ENCODE measurements around the gene PAX4.

Gene PAX4

DNA sequence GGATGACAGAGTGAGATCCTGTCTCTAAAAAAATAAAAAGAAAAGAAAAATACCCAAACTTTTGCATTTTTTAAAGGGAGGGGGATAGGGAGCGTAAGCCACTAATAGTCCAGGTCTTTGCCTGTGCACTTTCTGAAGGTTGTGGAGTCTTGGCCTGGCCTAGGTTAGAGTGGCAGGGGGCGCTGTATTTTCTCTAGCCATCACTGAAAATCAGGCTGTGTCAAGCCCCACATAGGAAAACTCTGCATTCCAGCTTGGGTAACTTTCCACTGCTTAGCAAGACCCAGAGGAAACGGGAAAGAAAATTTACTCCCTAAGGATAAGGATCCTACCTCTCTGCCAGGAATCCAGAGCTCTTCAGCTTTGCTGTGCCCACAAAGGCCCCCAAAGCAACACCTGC is 10.5 kb upstream of the PAX4 start:
- DNase-seq: no peak

DNA sequence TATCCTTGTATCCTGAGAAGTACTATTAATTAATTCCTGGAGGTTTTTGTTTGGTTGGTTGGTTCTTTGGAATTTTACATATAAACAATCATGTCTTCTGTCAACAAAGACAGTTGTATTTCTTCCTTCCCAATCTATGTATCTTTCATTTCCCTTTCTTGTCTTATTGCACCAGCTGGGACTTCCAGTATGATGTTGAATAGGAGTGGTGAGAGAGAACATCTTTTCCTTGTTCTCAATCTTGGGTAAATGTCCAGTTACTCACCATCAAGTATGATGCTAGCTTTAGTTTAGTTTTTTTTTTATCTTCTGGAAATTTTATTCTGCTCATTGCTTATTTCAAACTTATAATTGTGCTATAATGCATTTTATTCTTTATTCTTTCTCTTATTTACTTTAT is 7.4 kb upstream of the PAX4 start:
- DNase-seq: no peak

DNA sequence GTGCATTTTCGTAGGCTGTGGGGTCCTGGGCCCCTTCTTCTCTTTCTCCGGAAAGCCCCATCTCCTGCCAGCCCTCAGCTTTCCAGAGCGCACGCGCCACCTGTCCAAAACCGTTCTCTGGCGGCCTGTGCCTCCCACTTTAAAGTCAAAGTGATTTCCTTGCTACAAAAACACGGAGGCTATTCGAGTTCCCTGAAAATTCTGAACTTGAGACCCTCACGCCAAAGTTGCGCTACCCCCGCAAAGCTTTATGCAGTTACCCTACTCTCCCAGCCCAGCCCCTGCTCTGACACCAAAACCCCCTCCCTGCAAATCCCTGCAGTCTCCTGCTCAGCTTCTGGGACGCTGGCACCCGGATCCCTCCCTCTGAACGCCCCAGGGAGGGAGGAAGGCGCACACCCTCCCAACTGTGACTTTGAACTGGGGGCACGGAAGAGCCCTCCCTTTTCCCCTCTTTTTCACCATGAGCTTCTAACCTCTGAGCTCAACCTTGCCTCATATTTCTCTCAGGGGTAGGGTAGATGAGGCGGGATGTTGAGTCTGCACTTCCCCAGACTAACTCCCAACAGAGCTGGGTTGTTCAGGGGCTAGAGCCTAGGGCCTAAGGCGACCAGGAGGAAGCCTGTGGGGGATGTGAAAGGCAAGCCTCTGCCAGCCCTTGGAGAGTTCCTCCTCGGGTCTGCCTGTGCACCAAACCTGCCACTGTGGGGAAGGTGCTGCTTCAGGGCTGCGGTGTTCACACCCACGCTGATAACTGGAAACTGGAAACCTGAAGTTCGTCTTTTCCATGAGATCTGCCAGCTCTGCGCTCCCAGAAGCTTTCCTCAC is 2.7 kb upstream of the PAX4 start:
- DNase-seq: no peak

DNA sequence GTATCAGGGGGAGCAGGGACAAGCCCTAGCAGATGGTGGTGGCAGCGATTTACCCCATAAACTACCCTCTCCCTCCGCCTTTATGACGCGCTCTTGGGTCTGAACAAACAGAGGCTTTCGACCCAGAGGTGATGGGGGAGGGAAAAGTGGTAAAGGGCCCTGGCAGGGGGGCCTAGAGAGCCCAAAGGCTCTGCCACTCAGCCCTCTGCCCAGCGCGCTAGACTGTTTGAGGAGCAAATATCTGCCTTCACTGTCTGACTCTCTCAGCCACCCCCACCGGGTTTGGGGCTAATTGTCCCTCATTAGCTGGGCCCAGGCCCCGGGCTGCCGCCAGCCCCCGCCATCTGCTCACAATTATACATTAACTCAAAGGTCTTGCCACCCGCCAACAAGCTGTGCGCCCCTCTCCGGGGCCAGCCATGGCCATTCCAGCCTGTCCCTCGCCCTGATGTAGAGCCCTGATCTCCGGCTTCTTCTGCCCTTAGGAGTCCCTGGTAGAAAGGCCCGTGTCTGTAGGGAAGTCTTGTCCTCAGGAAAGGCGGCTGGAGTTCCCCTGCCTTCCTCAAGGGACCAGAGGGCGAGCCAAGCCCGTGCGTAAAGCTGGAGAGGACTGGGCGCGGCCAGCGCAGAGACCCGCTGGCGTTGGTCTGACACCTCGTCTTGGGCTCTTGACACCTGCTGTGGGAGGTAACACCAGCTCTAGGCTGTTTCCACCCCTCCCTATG is 1.9 kb upstream of the PAX4 start:
- no peak for DNase-seq

DNA sequence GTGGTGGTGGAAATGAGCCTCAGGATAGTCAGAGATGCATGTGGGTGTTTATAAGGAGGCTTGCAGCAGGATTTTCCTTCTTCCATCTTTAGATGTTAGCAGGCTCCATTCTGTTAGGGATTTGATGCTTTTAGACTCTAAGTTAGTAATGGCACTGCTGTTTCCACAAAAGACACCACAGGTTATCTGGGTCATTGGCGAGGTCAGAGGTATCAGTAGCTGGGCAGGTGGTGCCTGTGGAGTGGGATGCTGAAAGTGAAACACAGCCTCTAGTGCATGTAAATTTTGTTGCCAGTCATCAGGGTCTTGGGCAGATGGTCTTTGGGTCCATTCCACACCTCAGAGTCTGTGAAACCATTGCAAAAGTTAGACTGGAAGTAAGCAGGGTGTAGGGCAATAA is 833 bp upstream of the PAX4 start:
- no peak for DNase-seq

DNA sequence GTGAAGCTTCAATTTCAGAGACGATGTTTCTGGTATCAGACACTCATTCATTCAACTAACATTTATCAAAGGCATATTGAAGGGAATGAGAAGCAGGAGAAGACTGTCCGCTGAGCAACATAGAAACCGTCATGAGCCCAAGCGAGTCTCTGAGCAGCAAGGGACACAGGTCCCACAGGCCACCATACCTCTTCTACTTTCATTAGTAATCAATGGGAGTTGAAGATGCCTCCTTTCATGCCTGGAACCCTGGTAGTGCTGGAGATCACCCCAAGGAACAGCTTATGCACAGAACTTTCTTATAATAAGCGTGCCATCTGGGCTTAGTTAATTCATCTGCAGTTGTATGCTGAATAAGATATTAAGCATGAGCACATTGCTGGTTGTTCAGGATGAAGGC is 1.2 kb downstream of the PAX4 start:
- no peak for DNase-seq

DNA sequence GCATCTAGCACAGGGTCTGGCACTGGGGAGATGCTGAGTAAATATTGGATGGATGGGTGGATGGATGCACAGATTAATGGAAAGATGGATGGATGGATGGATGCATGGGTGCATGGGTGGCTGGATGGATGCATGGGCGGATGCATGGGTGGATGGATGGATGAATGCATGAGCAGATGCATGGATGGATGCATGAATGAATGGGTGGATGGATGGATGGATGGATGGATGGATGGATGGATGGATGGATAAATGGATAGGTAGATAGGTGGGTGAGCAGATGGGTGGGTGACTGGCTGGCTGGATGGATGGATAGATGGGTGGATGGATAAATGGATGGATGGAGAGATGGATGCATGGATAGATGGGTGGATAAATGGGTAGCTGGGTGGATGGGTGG is 5.7 kb downstream of the PAX4 start:
- no peak for DNase-seq

DNA sequence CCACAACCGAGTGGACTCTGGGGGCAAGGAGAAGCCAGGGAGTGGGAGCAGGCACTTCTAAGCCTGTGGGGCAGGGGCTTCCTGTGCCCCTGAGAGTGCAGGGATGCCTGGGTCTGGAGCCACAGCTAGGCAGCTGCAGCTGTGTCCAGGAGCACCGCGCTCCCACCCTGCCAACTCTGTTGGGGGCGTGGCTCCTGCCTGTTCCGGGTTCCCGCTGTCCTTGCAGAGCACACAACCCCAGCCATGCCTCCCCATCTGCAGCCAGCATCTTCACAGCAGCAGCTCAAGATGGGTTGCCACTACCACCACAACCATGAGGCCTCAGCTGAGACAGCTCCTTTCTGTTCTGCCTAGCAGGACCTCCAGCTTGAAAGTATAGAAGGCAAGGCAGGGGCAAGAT is 8.6 kb downstream of the PAX4 start:
- no peak for DNase-seq

DNA sequence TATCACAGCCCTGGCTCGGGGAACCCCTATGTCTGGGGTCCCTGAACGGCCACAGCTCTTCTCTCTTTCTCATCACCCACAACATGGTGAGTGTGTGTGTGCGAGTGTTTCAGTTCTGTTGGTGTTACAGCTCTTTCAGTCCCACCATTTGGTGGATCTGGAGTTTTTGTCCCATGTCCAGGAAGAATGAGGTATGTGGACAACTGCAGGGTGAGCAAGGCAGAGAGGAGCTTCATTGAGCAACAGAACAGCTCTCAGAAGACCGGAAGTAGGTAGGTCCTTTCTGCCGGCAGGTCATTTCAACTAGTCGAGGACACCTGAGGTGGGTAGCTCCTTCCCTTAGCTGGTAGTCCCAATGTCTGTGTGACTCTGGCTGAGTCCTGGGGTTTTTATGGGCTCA is 9.5 kb downstream of the PAX4 start:
- DNase-seq: no peak

DNA sequence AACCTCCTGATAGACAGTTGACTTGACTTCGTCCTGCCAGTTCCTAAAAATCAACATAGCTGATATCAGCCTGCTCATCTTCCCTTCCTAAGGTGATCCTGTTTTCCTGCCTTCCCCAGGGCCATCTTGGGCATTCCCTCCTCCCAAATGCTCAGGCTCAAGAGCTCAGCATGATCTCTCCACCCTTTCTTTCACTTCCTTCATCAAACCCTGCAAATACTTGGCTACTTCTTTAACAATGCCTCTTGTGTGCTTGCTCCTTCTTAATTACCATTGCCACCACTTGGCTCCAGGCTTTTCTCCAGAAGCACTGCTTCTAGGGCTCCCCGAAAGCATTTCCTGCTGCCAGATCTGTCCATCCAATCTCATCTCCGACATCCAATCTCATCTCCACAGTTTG is 17.1 kb downstream of the PAX4 start:
- no peak for DNase-seq

DNA sequence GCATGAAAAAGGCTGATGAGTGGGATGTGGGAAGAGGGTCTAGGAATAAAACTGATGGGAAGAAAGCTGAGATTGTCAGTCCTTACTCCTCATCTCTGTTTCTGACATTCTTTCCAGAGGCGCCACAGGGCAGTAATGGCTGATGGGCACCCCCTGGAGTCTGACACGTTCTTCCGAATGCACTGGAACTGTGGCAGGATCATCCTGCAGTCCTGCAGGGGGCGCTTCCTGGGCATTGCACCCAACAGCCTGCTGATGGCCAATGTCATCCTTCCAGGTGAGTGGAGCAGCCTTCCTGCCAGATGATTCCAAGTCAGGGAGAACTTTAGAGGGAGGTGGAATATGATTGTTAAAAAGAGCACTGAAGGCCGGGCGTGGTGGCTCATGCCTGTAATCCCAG is 19.6 kb downstream of the PAX4 start:
- no peak for DNase-seq

DNA sequence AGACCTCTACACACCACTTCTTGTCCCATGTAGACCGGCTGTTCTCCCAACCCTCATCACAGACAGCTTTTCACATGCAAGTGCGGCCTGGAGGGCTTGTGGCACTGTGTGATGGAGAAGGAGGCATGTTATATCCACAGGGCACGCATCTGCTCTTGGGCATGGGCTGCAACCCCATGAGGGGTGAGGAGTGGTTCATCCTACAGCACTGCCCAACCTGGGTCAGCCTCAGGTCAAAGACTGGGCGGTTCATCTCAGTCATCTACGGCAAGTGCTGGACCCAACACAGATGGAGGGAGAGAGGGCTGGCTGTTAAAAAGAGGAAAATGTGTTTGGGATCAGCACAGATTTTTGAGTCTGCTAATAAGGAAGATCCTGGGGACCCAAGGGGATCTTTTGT is 22.2 kb downstream of the PAX4 start:
- no peak for DNase-seq

DNA sequence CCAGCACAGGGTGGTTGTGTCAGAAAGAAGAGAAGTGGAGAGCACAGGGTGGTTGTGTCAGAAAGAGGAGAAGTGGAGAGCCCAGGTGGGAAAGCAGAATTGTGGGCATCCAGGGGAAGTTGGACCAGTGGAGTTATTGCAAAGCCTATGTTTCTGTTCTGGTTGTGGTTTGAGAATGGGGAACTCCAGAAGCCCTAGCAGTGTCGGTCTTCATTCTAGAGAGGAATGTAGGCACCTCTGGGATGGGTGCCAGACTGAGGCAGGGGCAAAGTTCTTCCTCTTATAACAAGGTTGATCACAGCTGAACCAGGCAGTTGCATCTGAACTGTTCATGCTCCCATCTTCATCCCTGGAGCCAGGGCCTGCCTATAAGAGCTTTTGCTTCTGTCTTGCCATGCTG is 23.5 kb downstream of the PAX4 start:
- no peak for DNase-seq

DNA sequence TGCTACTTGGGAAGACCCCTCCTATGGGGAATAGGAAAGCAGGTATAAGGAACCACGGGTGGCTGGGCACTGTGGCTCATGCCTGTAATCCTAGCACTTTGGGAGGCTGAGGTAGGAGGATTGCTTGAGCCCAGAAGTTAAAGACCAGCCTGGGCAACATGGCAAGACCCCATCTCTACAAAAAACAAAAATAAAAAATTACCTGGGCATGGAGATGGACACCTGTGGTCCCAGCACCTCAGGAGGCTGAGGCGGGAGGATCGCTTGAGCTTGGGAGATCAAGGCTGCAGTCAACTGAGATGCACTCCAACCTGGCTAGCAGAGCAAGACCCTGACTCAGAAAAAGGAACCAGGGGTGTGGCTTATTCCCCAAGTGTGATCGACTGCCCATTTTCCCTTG is 25.4 kb downstream of the PAX4 start:
- no peak for DNase-seq

DNA sequence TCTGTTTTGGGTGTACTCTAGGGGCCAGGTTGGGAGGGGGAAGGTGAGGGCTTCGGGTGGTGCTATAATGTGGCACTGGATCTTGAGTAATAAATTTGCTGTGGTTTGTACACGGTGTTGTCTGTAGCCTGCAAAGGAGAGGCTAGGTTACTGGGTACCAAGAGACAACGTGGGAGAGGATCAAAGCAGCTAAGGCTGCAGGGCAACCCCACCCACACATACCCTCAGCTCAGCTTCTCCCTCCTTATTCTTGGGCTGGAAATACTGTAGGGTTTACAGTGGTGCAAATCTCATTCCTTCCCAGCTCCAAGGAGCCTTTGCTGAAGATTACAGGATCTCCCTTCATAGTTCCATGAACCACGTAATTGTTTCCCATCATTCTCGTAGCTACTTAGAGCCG is 26.4 kb downstream of the PAX4 start:
- DNase-seq: no peak

DNA sequence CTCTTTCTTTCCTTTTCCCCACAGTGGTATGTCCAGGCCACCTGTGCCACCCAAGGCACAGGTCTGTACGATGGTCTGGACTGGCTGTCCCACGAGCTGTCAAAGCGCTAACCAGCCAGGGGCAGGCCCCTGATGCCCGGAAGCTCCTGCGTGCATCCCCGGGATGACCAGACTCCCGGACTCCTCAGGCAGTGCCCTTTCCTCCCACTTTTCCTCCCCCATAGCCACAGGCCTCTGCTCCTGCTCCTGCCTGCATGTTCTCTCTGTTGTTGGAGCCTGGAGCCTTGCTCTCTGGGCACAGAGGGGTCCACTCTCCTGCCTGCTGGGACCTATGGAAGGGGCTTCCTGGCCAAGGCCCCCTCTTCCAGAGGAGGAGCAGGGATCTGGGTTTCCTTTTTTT is 26.8 kb downstream of the PAX4 start:
- no peak for DNase-seq

DNA sequence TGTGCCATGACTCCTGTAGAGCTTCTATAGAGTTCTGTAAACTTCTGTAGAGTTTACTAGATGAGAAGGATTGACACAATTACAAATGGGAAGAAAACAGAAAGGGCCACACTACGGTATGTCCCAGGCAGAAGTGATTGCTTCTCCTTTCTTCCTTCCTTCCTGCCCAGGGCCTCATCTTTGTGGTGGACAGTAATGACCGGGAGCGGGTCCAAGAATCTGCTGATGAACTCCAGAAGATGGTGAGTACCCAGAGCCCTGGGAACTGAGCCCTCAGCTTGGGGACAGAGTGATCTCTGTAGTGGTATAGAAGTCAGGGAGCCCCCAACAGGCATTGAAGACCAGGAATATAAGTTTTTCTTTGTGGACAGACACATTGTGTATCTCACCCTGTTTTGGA is 28.0 kb downstream of the PAX4 start:
- DNase-seq: no peak

DNA sequence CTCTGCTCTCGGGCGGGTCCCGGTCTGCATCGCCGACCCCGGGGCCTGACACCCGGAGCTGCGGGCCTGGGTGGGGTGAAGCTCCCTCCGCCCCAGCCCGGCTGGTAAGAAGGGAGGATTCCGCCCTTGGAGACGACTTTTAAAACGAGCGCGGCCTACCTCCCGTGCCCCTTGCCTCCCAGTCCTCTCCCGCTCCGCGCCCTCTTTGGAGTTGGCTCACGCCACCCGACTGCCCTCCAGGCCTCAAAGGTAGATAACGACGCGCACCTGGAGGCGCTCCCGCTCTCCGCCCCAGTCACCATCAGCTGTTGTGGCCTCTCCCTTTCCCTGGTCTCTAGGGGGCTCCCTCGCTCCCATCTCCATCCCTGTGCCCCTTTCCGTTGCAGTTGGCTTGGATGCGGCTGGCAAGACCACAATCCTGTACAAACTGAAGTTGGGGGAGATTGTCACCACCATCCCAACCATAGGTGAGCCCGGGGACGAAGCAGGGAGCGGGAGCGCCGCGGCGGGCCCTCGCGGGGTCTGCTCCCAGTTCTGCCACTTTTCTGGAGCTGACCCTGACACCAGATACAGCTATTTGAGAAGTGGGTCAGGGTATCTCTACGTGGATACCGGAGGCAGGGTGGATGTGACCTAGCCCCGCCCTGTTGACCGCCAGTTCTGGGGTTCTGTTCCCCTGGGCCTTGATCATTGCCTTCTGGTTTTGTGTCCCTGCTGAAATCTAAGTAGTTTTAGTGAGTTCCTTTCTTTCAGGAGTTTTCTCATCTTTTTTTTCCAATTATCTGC is 29.1 kb downstream of the PAX4 start:
- no peak for DNase-seq

DNA sequence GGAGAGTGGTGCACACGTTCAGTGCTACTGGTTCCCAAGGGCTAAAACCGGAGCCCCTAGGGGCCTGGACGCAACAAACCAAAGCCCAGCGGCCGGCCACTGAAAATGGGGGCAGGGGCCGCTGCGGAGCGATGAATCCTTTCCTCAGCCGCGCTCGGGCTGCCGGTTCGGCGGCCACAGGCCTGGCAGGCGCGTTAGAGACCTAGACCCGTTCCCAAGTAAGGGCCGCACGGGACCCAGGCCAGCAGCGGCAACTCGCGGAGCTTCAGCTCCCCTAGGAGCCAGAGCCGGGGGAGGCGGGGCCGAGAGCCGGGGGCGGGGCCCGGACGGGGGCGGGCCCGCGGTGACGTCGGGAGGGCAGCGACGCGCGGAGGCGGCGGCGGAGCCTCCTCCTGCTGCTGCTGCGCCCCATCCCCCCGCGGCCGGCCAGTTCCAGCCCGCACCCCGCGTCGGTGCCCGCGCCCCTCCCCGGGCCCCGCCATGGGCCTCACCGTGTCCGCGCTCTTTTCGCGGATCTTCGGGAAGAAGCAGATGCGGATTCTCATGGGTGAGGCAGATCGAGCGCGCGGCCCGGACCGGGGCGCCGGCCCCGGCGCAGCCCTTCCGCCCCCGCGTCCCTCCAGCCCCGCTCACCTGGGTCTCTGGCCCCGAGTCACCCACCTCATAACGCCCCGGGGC is 29.8 kb downstream of the PAX4 start, which contains the start of gene ARF5:
Gene ARF5, plus strand, starts transcription at position 393 of the 678 bp plus-strand sequence. Its CDS starts 88 bp downstream, at position 481.
- DNase-seq: peak; percentile 41

DNA sequence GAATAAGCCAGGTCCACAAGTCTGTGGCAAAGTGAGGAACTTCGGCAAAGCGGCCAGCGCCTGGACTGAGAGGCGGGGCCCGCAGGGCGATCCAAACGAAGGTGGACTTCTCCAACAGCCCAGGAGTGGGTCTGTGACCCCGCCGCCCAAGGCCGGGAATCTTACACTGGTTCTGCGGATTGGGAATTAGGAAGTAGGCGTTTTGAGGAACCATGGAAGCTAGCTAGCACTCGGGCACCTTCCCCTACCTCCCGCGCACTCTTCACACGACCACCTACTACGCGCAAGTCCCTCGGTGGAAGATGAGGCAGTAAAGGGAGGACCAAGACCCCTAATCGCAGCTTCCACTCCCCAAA is 30.3 kb downstream of the PAX4 start:
- DNase-seq: no peak

DNA sequence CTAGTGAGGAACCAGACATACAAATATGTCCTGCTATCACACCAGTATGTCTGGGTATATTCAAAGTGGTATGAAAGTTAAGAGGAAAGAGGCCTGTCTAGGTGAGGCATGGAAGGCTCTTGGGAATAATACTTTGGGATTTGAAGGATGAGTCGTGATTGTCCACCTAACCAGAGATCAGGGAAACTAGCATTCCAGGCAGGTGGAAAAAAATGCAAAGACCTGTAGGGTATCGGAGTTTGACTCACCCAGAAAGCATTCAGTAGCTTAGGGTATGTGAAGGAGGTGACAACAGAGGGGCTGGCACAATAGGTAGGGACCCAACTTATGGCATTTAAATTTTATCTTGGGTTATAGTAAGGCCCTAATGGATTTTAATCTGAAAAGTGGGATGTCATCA is 31.6 kb downstream of the PAX4 start:
- no peak for DNase-seq

DNA sequence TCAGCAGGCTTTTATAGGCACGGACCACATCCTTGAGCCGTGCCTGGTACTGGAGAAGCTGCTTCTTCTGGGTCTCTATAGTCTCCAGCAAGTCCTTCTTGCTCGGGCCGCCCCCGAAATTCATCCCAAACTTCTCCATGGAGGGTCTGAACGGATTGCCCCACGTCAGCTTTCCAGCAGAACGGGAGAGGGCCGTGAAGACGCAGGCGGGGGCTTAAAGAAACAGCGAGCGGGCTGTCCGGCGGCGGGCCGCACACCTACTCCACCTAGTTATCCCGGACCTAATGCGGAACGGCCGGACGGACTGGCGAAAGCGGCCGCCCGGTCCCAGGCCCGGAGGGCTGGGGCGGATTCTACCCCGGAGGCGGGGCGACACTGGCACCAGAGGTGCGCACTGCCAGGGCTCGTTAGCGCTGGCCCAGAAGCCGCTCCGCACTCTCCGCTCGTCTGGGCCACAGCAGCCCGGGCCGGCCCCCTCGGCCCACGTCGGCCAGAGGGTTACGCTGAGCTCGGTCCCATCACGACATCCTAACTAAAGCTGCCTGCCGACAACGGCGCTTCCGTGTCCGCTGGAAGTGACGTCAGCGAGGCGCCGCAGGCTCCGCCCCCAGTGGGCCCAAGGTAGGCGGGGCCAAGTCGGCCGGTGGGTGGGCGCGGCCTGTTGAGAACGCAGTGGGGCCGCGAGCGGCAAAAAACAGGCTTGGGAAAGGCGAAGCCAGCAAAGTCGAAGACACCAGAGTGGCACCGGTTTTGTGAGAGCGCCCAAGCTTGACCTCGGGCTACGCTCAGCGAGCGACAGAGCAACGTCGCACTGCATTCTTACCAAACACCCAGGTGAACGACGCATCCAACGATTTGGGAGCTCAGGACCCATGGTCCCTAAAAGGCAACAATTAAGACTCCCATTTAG is 32.6 kb downstream of the PAX4 start, which contains the start of gene GCC1:
Gene GCC1, minus strand, starts transcription at position 553 of the 910 bp plus-strand sequence. Its CDS starts 414 bp downstream, at position 139.
- DNase-seq: peak; percentile 25

Measured in cortex of kidney (tissue), 1 donor.